Choroid plexus epithelial cell (primary cell): Measurements from ENCODE around the gene RNASE7.
"Not testable (repeated sequence)": the region's sequence is repeated elsewhere in the genome, so short reads cannot be mapped to it uniquely, and the experiment has no call there.

Experiments used
- DNase-seq: peaks from one replicate; pipeline ENCODE4 v3.0.0-alpha.2; 2010; ENCODE audit warnings: low read depth
- H3K4me3 ChIP-seq: 2 replicates; pipeline ENCODE4 v1.5.1; 2011; ENCODE audit warnings: low read depth, mild to moderate bottlenecking, control low read depth, low read length, moderate library complexity
- TF ChIP-seq, protein P1 (sequence below): conservative IDR thresholded peaks from 2 replicates; pipeline ENCODE4 v1.5.1; 2011; ENCODE audit warnings: low read depth, mild to moderate bottlenecking, control low read depth, inconsistent platforms, low read length, moderate library complexity

Gene RNASE7

DNA sequence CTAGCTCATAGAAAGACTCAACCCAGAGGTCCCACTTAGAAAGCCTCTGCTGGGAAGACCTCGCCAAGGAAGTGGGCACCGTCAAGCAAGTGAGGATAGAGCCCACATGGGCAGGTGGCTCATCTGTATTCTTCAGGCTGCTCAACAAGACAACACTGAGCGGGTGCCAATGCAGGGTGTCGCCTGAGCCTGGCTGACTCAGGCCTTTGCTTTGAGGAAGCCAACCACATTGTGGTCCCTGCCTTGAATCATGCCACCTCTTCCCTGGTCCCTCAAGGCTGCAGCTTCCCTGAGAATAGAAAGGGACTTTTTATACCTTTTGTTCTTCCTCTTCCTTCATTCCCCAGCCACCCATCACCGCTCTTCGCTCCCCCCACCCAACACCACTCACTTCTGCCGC, 5.4 kb upstream of the RNASE7 start:
- TF ChIP-seq, protein P1, sequence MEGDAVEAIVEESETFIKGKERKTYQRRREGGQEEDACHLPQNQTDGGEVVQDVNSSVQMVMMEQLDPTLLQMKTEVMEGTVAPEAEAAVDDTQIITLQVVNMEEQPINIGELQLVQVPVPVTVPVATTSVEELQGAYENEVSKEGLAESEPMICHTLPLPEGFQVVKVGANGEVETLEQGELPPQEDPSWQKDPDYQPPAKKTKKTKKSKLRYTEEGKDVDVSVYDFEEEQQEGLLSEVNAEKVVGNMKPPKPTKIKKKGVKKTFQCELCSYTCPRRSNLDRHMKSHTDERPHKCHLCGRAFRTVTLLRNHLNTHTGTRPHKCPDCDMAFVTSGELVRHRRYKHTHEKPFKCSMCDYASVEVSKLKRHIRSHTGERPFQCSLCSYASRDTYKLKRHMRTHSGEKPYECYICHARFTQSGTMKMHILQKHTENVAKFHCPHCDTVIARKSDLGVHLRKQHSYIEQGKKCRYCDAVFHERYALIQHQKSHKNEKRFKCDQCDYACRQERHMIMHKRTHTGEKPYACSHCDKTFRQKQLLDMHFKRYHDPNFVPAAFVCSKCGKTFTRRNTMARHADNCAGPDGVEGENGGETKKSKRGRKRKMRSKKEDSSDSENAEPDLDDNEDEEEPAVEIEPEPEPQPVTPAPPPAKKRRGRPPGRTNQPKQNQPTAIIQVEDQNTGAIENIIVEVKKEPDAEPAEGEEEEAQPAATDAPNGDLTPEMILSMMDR, result no peak
- no peak overlapping the region for H3K4me3 ChIP-seq
- DNase-seq, result no peak

DNA sequence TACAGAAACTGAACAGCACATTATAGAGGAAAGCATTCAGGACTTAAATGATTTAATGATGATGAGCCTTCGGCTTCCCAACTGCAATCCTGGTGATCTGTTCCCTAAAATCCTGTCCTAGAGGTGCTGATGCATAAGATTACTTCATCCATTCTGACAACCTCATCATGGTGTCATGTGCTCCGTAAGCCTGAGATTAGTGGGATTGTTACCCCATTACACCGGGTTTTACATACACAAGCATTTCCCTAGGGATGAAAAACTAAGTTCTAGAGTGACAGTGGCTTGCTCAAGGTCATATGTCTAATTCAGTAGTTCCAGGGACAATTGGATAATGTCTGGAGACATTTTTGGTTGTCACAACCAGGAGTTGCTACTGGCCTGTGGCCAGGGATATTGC, 5.0 kb upstream of the RNASE7 start:
- TF ChIP-seq, protein P1, result no peak
- DNase-seq, result no peak
- no peak overlapping the region for H3K4me3 ChIP-seq

- no peak overlapping the region for H3K4me3 ChIP-seq
- TF ChIP-seq, protein P1, result no peak
- peak; percentile 68 for DNase-seq
These were observed 3.4 kb upstream of the RNASE7 start for GRCh38 chr14:21038441-21039422.

GRCh38 chr14:21039585-21040369, 2.4 kb upstream of the RNASE7 start:
- TF ChIP-seq, protein P1, result peak; percentile 86
- no peak overlapping the region for H3K4me3 ChIP-seq
- peak; percentile 88 for DNase-seq

- no peak for DNase-seq
- no peak overlapping the region for H3K4me3 ChIP-seq
- TF ChIP-seq, protein P1, result no peak
These were observed 1.7 kb upstream of the RNASE7 start for GRCh38 chr14:21040370-21040925.

DNA sequence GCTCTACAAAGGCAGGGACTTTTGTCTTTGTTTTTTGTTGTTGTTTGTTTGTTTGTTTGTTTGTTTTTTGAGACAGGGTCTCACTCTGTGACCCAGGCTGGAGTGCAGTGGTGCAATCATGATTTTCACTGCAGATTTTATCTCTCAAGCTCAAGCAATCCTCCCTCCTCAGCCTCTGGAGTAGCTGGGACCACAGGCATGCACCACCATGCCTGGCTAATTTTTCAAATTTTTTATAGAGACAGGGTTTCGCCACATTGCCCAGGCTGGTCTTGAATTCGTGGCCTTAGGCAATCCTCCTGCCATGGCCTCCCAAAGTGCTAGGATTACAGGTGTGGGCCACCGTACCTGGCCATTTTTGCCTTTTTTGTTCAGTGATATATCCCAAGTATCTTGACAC, 1.2 kb upstream of the RNASE7 start:
- DNase-seq, H3K4me3 ChIP-seq: not testable (repeated sequence)

- TF ChIP-seq, protein P1, result no peak
- no peak for DNase-seq
- H3K4me3 ChIP-seq, result no peak overlapping the region
These were observed 756 bp downstream of the RNASE7 start for GRCh38 chr14:21042918-21043317.
